Osteoblast (primary cell): ENCODE measurements around the gene PRLR. TPM values are rescaled to one million over a fixed set of nuclear protein-coding genes. Genes with fewer than 3 reads are reported as not detected.

Source experiments
- DNase-seq: peaks from one replicate; pipeline ENCODE4 v3.0.0; 2011; ENCODE audit warnings: low spot score, mixed read lengths; ENCODE audit not compliant: insufficient read length; ENCODE audit errors: missing footprints
- H2AFZ ChIP-seq: 2 replicates; pipeline ENCODE4 v1.6.0; 2011; ENCODE audit warnings: mild to moderate bottlenecking, low read length
- H3K27ac ChIP-seq: 2 replicates; pipeline ENCODE4 v1.5.1; 2011; ENCODE audit warnings: mild to moderate bottlenecking, low read depth, low read length, moderate library complexity
- H3K27me3 ChIP-seq: 2 replicates; pipeline ENCODE4 v1.6.0; 2012; ENCODE audit warnings: mild to moderate bottlenecking, control low read depth, inconsistent platforms, low read length, moderate library complexity; ENCODE audit not compliant: insufficient read depth
- H3K36me3 ChIP-seq: 2 replicates; pipeline ENCODE4 v1.5.1; 2011; ENCODE audit warnings: mild to moderate bottlenecking, low read length, control low read depth, moderate library complexity; ENCODE audit not compliant: insufficient read depth
- H3K4me1 ChIP-seq: 2 replicates; pipeline ENCODE4 v1.5.1; 2011; ENCODE audit warnings: mild to moderate bottlenecking, low read length, control low read depth, moderate library complexity; ENCODE audit not compliant: insufficient read depth
- H3K4me2 ChIP-seq: 2 replicates; pipeline ENCODE4 v1.6.0; 2011; ENCODE audit warnings: mild to moderate bottlenecking, low read length; ENCODE audit not compliant: insufficient read depth
- H3K4me3 ChIP-seq: fragments of 200-600 bp; sonication (generic); 3 replicates; pipeline ENCODE4 v1.5.1; 2012; ENCODE audit warnings: mild to moderate bottlenecking, low read length, inconsistent platforms; ENCODE audit not compliant: insufficient read depth
- H3K79me2 ChIP-seq: 2 replicates; pipeline ENCODE4 v1.6.0; 2012; ENCODE audit warnings: mild to moderate bottlenecking, low read length, control low read depth, inconsistent platforms; ENCODE audit not compliant: insufficient read depth
- H3K9me3 ChIP-seq: 2 replicates; pipeline ENCODE4 v1.5.1; 2011; ENCODE audit warnings: low read depth, low read length, control low read depth
- H4K20me1 ChIP-seq: 2 replicates; pipeline ENCODE4 v1.6.0; 2012; ENCODE audit warnings: mild to moderate bottlenecking, low read length, control low read depth; ENCODE audit not compliant: insufficient read depth
- CTCF ChIP-seq: IDR thresholded peaks from 2 replicates; pipeline ENCODE4 v1.5.1; 2011; ENCODE audit warnings: mild to moderate bottlenecking, low read depth, low read length, moderate library complexity; ENCODE audit errors: extremely low read depth
- total RNA-seq: library from RNA; depleted of rRNA; stranded (reverse); fragments of >200 nt; gene quantifications from 2 replicates; pipeline ENCODE4 v1.2.3, GENCODE V29; 2012

PRLR gene
- total RNA-seq, 1 donor: under 0.01 TPM

GRCh38 chr5:35264509-35264908, 34.2 kb upstream of the PRLR start:
- DNase-seq: no peak
- Histone ChIP-seq H3K79me2 (no peaks in the 10 kb centered on the region), H3K4me3 (no peak overlapping the region), H3K4me2 (no peak overlapping the region), H2AFZ (no peak overlapping the region), H4K20me1 (no peaks in the 10 kb centered on the region), H3K4me1 (no peaks in the 10 kb centered on the region), H3K27me3 (no peaks in the 10 kb centered on the region), H3K9me3 (no peaks in the 10 kb centered on the region), H3K27ac (no peak overlapping the region), H3K36me3 (no peaks in the 10 kb centered on the region)
- TF ChIP-seq CTCF: no peak

DNA sequence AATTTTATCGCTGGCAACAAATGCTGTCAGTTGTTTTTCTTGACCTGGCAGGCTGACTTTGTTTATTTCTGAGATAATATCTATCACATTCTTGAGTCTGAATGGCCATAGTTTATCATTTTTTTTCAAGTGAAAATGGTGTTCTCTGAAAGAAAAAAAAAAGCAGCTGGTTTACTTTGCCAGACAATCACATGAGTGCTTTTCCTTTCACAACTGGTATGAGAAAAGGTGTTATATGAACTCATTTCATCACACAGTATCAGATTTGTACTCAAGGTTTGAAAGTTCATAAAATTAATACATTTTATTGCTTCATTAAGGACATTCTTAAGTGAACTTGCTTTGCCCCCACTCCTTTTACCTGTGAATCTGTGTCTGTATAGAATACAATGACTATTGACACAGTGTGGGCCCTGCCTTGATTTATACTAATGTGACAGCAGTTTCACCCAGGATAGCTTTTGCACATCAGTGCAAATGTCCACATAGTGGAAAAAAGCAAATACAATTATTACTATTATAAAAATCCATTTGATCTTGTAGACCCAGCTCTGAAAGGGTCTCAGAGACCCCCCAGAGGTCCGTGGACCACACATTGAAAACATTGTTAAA, 33.1 kb upstream of the PRLR start:
- no peaks in the 10 kb centered on the region for H3K4me1 ChIP-seq
- H3K27ac ChIP-seq: no peak overlapping the region
- H2AFZ ChIP-seq: no peak overlapping the region
- H3K36me3 ChIP-seq: no peaks in the 10 kb centered on the region
- H3K4me2 ChIP-seq: no peak overlapping the region
- no peaks in the 10 kb centered on the region for H4K20me1 ChIP-seq
- H3K9me3 ChIP-seq: no peaks in the 10 kb centered on the region
- no peak overlapping the region for H3K4me3 ChIP-seq
- no peak for DNase-seq
- no peaks in the 10 kb centered on the region for H3K27me3 ChIP-seq
- no peak for TF ChIP-seq CTCF
- no peaks in the 10 kb centered on the region for H3K79me2 ChIP-seq

DNA sequence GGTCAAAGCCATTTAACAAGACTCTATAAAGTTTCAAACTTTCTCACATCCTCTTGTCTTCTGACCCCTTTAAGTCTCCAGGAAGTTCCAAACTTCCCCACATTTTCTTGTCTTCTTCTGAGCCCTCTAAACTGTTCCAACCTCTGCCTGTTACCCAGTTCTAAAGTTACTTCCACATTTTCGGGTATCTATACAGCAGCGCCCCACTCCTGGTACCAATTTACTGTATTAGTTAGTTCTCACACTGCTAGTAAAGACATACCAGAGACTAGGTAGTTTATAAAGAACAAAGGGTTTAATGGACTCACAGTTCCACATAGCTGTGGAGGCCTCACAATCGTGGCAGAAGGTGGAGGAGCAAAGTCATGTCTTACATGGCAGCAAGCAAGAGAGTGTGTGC, 23.3 kb upstream of the PRLR start:
- no peak overlapping the region for H3K4me2 ChIP-seq
- no peak overlapping the region for H3K4me3 ChIP-seq
- H3K27me3 ChIP-seq: no peaks in the 10 kb centered on the region
- H3K27ac ChIP-seq: no peak overlapping the region
- no peaks in the 10 kb centered on the region for H3K4me1 ChIP-seq
- no peak overlapping the region for H2AFZ ChIP-seq
- H3K9me3 ChIP-seq: no peaks in the 10 kb centered on the region
- H3K79me2 ChIP-seq: no peaks in the 10 kb centered on the region
- no peaks in the 10 kb centered on the region for H4K20me1 ChIP-seq
- no peak for DNase-seq
- no peaks in the 10 kb centered on the region for H3K36me3 ChIP-seq
- no peak for TF ChIP-seq CTCF

- Histone ChIP-seq H4K20me1 (no peaks in the 10 kb centered on the region), H2AFZ (no peak overlapping the region), H3K27ac (no peak overlapping the region), H3K9me3 (no peaks in the 10 kb centered on the region), H3K4me1 (peaks cover 1% of the 10 kb centered on the region), H3K79me2 (no peaks in the 10 kb centered on the region), H3K4me3 (no peak overlapping the region), H3K36me3 (no peaks in the 10 kb centered on the region), H3K4me2 (no peak overlapping the region), H3K27me3 (no peaks in the 10 kb centered on the region)
- no peak for TF ChIP-seq CTCF
- no peak for DNase-seq
These were observed 22.7 kb upstream of the PRLR start for GRCh38 chr5:35252963-35253362.
